OCI-LY1 (cell line): ENCODE results near the gene UNC80.

Experiments
- CTCF ChIP-seq: fragments of 200-600 bp; sonication (generic), shearing (Covaris generic); IDR thresholded peaks from 2 replicates; pipeline ENCODE4 v1.5.1; 2017; ENCODE audit warnings: mild to moderate bottlenecking, antibody characterized with exemption, low read length, moderate library complexity, mixed read lengths
- EZH2 ChIP-seq: fragments of 200-600 bp; sonication (generic), shearing (Covaris generic); IDR thresholded peaks from 2 replicates; pipeline ENCODE4 v1.8.0; 2017; ENCODE audit warnings: borderline replicate concordance, mixed run types, mild to moderate bottlenecking, antibody characterized with exemption, low read length, moderate library complexity, mixed read lengths

GRCh38 chr2:209805351-209805750, 33.7 kb downstream of the UNC80 start:
- TF ChIP-seq CTCF (no peak), EZH2 (no peak)
